Measurements from ENCODE around the gene LPXN.

The LPXN gene

GRCh38 chr11:58487170-58487569 lies 88.5 kb downstream of the LPXN start:
- H3K9ac ChIP-seq (ENCODE audit: low read depth, low read length), result no peak overlapping the region
- no peaks in the 10 kb centered on the region for H3K36me3 ChIP-seq (ENCODE audit: insufficient read depth, low read depth, low read length)
- H3K4me1 ChIP-seq (ENCODE audit: insufficient read depth, low read length), result no peaks in the 10 kb centered on the region
- no peak overlapping the region for H3K27ac ChIP-seq (ENCODE audit: low read length)
- H3K27me3 ChIP-seq (ENCODE audit: insufficient read depth, low read length), result no peaks in the 10 kb centered on the region
- H3K4me3 ChIP-seq (ENCODE audit: low read length), result no peak overlapping the region
- H3K9me3 ChIP-seq (ENCODE audit: insufficient read depth, low read depth, low read length), result no peaks in the 10 kb centered on the region

- Histone ChIP-seq H3K4me3 (ENCODE audit: low read length) (no peak overlapping the region), H3K27me3 (ENCODE audit: insufficient read depth, low read length) (no peaks in the 10 kb centered on the region), H3K27ac (ENCODE audit: low read length) (no peak overlapping the region), H3K4me1 (ENCODE audit: insufficient read depth, low read length) (no peaks in the 10 kb centered on the region), H3K36me3 (ENCODE audit: insufficient read depth, low read depth, low read length) (no peaks in the 10 kb centered on the region), H3K9me3 (ENCODE audit: insufficient read depth, low read depth, low read length) (no peaks in the 10 kb centered on the region), H3K9ac (ENCODE audit: low read depth, low read length) (no peak overlapping the region)
These were observed 89.7 kb downstream of the LPXN start for GRCh38 chr11:58485961-58486360.
